Embryonic facial prominence (tissue), 1 donor: ENCODE results near the gene MRPL49.
A peak's percentile ranks its signal among the peaks of the same experiment; 100 is the strongest.

Experiments
- DNase-seq: peaks from one replicate; pipeline ENCODE4 v3.0.0-alpha.2; 2016; ENCODE audit errors: extremely low spot score

MRPL49 gene

DNA sequence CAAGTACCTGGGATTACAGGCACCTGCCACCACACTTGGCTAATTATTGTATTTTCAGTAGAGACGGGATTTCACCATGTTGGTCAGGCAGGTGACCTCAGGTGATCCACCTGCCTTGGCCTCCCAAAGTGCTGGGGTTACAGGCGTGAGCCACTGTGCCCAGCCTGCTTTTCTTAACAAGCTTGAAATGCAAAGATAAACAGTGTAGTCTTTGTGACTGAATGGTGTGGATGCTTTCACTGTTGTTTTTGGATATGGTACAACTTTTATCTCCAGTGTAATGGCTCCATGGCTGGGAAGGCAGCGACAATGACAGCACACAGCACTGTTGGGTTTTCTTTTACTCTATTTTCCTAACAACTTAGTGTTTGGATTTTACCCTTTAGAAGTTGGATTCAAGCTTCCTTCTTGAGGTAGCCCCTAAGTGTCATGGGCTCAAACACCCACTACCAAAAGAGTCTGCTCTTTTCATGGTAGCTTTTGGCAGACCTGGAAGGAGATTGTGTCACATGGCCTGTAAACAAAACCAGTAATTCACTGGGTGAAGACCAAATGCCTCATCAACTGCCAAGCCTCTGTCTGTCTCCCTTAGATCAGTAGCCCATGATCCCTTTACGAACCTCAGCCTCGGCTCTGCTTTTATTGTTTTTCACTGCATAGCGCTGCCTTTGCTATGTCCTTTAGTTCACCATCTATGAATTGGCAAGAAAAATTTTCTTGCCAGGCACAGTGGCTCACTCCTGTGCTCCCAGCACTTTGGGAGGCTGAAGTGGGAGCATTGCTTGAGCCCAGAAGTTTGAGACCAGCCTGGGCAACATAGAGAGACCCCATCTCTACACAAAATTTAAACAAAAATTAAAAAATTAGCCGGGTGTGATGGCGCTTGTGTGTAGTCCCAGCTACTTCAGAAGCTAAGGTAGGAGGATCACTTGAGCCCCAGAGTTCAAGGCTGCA, 19.7 kb upstream of the MRPL49 start:
- no peak for DNase-seq

DNA sequence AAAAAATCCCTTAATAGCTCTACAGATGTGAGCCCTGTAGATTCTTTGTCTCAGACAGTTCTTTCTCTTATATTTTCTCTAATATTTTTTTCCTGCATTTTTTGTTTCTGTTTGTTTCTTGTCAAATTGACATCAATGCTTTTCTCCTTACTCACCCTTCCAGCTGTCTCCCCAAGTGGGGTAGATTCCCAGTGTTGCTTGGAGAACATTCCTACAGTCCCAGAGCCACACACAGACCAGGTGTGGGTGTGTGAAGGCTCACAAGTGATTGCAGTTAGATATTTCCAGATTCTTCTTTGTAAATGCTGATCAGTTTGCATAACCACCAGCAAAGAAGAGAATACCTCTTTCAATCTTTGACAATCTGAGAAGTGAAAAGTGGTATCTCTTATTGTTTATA, 18.6 kb upstream of the MRPL49 start:
- DNase-seq: no peak

DNA sequence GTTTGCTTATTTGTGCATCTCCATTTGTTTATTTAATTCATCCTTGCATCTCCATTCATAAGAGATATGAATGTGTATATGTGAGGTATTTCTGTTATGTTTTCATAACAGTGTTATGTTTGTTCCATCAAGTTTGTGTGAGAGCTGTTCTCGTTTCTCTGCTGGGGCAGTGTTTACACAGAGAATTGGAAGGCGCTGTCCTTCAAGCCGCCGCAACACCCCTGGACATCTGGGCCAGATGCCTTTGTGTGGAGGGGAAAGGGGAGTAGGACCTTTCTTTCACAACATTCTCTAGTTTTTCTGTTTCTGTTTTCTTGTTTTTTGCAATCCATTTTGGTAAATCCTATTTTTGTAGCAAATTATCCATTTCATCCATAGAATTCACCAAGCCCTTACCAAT, 17.5 kb upstream of the MRPL49 start:
- no peak for DNase-seq

DNA sequence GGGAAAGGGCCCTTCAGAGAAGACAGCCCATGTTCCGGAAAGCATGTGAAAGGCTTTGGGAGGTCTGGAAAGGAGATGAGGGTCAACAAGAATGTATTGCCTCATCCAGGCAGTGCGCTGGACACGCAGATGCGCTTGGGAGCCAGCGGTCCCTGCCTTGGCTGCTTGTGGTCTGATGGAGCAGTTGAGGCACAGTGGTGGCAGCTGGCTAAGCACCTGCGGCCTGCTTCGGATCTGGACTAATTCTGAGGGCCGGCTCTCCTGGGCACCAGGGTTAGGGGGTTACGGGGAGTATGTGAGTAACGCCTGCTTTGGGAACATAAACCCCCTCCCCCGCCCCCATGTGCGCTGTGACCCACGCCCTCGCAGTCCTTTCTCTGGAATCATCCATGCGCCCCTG, 15.0 kb upstream of the MRPL49 start:
- no peak for DNase-seq

DNA sequence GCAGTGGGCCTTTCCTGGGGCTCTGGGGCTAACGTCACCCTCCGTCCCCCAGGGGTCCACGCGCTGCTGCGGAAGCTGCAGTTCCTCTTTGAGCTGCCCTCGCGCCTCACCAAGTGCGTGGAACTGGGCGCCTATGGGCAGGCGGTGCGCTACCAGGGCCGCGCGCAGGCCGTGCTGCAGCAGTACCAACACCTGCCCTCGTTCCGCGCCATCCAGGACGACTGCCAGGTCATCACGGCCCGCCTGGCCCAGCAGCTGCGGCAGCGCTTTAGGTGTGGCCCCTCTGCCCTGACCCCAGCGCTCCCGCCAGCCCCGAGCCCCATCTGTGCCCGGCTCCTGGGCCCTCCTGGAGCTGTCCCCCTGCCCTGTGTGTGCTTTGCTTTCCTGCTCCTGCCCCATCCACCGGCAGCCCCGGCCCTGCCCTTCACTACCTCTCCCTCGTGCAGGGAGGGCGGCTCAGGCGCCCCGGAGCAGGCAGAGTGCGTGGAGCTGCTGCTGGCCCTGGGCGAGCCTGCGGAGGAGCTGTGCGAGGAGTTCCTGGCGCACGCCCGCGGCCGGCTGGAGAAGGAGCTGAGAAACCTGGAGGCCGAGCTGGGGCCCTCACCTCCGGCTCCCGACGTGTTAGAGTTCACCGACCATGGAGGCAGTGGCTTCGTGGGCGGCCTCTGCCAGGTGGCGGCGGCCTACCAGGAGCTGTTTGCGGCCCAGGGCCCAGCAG, 14.2 kb upstream of the MRPL49 start:
- DNase-seq: no peak

DNA sequence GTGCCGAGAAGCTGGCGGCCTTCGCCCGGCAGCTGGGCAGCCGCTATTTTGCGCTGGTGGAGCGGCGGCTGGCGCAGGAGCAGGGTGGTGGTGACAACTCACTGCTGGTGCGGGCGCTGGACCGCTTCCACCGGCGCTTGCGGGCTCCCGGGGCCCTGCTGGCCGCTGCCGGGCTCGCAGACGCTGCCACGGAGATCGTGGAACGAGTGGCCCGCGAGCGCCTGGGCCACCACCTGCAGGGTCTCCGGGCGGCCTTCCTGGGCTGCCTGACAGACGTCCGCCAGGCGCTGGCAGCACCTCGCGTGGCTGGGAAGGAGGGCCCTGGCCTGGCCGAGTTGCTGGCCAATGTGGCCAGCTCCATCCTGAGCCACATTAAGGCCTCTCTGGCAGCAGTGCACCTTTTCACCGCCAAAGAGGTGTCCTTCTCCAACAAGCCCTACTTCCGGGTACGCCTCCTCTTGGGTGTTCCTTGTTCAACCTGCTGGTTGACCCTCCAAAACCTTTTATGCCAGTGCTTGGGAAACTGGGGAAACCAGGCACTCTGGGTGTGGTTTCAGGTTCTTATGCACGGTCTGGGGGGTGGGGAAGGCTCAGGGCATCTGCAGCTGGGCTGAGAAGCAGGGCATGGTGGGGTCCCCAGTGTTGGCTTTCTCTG, 13.5 kb upstream of the MRPL49 start:
- no peak for DNase-seq

DNA sequence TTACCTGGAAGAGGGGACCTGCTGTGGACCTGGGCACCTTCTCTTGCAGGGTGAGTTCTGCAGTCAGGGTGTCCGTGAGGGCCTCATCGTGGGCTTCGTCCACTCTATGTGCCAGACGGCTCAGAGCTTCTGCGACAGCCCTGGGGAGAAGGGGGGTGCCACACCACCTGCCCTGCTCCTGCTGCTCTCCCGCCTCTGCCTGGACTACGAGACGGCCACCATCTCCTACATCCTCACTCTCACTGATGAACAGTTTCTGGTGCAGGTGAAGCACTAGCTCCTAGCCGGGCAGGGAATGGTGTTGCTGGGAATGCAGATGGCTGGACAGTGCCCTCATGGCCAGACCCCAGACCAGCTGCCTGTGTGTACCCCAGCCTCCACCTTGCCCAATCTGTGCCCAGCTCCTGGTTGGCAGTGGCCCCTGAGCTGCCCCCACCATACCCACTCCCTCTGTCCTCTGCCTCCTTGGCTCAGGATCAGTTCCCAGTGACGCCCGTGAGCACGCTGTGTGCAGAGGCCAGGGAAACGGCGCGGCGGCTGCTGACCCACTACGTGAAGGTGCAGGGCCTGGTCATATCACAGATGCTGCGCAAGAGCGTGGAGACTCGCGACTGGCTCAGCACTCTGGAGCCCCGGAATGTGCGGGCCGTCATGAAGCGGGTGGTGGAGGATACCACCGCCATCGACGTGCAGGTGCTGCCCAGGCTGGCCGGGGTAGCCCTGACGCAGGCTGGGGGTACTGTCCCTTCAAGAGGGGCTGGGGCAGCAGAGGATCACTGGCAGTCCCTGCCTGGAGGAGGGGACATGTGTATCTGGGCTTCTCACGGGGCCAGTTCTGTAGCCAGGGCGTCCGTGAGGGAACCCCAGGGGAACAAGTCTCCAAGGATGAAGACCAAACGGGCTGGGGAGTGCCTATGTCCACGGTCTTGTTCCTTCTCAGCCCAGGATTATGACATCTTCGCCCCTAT, 12.6 kb upstream of the MRPL49 start:
- DNase-seq: no peak

DNA sequence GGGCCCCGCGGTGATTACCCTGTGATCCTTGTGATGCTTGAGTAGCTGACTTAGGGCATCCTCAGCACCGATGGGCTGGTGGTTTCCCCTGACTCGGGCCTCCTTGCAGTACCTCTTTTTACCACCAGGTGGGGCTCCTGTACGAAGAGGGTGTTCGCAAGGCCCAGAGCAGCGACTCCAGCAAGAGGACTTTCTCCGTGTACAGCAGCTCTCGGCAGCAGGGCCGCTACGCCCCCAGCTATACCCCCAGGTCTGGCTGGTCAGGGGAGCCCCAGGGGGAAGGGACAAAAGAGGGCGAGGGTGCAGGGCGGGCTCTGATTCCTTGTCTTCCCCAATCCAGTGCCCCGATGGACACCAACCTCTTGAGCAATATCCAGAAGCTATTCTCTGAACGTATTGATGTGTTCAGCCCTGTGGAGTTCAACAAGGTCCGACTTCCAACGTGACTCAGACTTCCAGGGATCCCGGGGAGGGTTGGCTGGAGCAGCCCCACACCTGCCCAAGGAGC, 11.7 kb upstream of the MRPL49 start:
- peak; percentile 66 for DNase-seq

DNA sequence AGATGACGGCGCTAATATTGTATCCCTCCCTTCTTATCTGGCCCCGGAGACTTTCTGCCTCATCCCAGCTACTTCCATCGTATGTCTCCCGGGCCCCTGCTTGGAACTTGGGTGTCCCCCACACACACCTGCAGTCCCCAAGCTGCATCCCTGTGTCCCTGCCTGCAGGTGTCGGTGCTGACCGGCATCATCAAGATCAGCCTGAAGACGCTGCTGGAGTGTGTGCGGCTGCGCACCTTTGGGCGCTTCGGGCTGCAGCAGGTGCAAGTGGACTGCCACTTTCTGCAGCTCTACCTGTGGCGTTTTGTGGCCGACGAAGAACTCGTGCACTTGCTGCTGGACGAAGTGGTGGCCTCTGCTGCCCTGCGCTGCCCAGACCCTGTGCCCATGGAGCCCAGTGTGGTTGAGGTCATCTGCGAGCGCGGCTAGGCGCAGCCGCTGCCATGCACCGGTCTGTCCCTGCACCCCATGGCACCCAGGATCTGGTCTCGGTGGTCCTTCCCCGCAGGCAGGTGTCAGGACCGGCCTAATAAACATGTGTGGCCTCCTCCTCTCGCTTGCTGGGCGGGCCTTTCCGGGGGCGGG, 10.9 kb upstream of the MRPL49 start:
- DNase-seq: no peak

DNA sequence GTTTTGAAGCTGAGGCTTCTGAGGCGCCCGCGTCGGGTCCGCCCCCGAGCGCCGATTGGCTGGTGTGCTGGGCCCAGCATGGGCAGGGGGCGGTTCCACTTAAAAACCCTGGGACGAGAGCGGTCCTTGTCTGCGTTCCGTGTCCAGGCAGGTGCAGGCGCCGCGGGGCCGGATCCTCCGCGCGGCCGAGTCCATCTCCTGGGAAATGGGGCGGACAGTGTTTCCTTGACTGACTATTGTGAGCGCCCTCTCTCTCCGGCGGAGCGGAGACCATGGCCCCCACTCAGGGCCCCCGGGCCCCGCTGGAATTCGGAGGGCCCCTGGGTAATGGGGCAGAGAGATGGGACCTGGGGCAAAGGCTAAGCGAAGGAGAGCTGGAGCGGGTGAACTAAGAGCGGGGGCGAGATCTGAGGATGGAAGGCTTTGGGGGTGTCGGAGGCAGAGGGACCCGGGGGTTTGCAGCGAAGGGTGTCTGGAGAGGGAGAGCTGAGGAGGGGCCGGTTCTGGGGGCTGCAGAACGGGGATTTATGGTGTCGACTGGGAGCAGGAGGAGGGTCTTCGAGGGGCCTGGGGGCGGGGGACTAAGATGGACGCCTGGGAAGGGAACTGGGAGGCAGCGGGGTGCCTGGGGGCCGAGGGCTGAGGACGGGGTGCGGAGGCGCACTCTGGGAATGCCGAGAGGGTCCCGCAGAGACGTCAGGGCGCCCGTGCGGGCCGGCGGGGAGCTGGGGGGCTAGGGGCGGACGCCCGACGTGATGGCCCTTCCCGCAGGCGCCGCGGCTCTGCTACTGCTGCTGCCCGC, 10.2 kb upstream of the MRPL49 start, which contains the start of gene TM7SF2:
Gene TM7SF2, plus strand, starts transcription at position 129 of the 802 bp plus-strand sequence. Its CDS starts 144 bp downstream, at position 273.
- no peak for DNase-seq

DNA sequence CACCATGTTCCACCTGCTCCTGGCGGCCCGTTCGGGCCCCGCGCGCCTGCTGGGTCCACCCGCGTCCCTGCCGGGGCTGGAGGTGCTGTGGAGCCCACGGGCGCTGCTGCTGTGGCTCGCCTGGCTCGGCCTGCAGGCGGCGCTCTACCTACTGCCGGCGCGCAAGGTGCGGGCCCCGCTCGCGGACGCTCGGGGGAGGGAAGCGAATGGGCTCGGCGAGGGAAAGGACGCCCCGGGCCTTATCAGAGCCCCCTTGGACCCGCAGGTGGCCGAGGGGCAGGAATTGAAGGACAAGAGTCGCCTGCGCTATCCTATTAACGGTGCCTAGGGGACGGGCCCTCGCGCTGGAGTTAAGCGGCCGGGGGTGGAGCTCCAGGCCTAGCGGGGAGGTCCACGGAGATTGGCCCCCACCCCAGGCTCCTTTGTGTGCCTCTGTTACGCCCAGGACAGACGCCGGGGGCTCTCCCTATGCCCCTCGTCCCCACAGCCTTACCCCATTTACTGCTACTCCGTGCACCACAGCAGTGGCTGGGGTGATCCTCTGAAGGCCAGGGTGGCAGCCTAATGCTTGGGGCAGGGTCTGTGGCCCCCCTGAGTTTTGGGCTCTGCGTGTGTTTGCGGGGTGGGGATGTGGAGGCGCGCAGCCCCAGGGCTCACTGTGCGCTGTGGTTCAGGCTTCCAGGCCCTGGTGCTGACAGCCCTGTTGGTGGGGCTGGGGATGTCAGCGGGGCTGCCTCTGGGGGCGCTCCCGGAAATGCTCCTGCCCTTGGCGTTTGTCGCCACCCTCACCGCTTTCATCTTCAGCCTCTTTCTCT, 9.4 kb upstream of the MRPL49 start:
- no peak for DNase-seq

DNA sequence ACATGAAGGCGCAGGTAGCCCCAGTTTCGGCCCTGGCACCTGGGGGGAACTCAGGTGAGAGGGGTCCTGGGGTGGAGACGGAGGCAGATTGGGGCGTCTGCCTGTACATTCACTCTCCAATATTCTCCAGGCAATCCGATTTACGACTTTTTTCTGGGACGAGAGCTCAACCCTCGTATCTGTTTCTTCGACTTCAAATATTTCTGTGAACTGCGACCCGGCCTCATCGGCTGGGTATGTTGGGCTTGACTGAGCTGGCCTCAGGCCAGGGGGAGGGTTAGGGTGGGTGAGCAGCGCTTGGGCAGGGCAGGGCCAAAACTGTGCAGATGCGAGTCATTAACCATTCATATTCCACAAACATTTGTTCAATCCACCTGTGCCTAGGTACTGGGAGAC, 8.8 kb upstream of the MRPL49 start:
- DNase-seq: no peak

DNA sequence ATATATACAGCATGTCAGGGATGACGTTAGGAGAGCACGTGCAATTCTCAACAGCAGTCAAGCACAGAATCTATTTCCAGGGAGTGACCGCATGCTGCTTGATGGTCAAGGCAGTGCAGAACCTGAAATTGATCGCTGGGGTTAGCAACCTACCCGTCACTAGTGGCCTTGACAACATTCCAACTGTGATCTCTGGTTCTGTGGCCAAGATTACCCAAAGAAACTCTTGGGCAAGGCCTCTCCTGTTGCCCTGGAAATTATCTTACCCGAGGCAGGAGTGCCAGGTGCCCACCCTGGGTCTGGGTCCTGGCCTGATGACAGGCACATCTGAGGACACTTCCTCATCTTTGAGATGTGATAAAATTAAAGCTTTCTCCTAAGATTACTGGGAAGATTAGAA, 8.3 kb upstream of the MRPL49 start:
- DNase-seq: no peak

DNA sequence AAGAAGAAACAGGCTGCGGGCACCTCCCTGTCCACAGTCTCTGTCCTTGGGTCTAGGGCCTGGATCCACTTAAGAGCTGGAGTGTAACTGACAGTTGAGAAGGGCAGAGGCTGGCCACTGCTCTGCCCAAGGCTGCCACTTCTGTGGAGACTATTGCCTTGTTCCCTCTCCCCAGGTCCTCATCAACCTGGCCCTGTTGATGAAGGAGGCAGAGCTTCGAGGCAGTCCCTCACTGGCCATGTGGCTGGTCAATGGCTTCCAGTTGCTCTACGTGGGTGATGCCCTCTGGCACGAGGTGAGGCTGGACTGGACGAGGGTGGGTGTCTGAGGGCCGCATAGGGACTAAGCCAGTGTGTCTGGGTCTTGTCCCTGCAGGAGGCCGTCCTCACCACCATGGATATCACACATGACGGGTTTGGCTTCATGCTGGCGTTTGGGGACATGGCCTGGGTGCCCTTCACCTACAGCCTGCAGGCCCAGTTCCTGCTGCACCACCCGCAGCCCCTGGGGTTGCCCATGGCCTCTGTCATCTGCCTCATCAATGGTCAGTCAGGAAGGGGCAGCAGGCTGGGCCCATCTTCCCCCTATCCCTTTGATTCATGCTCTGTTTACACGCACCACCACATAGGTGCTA, 7.5 kb upstream of the MRPL49 start:
- DNase-seq: no peak

DNA sequence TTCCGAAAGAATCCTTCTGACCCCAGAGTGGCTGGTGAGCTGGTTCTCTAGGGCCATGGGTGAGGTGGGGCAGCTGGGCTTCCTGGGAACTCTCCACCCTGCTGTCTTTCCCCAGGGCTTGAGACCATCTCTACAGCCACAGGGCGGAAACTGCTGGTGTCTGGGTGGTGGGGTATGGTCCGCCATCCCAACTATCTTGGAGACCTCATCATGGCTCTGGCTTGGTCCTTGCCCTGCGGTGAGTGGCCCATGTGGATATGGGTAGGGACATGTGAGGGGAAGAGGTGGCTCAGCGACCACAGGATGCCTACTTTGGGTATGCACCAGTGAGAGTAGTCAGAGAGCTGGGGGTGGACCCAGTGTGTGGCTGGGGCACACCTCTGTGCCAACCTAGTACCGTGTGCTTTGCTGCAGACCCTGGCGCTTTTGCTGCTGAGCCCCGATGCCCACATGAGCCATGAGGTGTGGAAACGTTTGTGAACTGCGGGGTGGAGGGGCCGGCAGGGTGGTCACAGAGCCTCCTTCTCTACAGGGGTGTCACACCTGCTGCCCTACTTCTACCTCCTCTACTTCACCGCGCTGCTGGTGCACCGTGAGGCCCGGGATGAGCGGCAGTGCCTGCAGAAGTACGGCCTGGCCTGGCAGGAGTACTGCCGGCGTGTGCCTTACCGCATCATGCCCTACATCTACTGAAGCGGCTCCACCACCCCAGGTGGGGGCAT, 6.6 kb upstream of the MRPL49 start:
- DNase-seq: no peak

DNA sequence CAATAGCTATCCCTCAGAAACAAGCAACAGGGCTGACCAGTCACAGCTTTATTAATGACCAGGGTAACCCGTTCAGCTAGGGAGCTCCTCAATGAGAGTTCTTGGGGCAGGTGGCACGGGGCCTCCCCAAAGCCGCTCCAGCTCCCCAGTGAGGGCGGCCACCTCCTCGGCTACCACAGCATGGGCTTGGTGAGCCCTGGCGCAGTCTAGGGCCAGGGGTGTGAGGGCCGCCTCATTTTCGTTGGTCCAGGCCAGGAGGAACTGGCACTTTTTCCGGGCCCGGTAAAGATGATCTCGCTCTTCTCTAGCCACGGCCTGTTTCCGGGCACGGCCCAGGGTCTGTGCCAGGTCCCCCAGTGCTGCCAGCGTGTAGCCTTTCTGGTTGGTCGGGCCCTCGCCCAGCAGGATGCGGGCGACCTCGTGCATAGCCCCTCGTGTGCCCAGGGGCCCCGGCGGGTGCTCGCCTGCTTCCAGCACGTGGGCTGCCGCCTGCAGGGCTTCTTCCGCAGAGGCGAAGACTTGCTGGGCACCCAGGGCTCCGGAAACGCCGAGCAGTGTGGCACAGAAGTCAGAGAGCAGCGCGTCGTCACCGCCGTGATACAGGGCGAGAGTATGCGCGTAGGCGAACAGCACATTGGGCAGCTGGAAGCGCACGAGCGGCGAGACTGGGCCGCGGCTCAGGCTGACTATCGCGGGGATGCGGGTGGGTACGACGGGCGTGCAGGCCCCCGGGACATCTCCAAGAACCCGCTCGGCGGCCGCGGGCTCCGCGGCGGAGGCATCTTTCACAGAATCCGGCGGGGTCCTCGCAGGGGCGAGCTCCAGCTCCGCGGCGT, 5.5 kb upstream of the MRPL49 start:
- DNase-seq: no peak
